Measurements from ENCODE around the gene ELMO3.

The ELMO3 gene

GRCh38 chr16:67169011-67169451 is 29.9 kb upstream of the ELMO3 start:
- Histone ChIP-seq H3K9me3 (ENCODE audit: control insufficient read depth, insufficient read depth, low read length) (no peaks in the 10 kb centered on the region), H3K4me2 (ENCODE audit: low read length) (no peak overlapping the region), H3K4me3 (ENCODE audit: low read length) (no peak overlapping the region), H3K9me2 (replicated peaks; ENCODE audit: control insufficient read depth, low read length) (no peaks in the 10 kb centered on the region), H3K27ac (ENCODE audit: low read depth, low read length) (no peak overlapping the region), H3K27me3 (ENCODE audit: control insufficient read depth, low read length) (peaks cover 60% of the 10 kb centered on the region), H3K79me2 (ENCODE audit: control insufficient read depth, low read length) (no peaks in the 10 kb centered on the region), H3K4me1 (ENCODE audit: control insufficient read depth, low read length) (peaks cover 20% of the 10 kb centered on the region), H3F3A (ENCODE audit: control insufficient read depth, insufficient read depth) (no peaks in the 10 kb centered on the region), H3K36me3 (ENCODE audit: control insufficient read depth, low read length) (no peaks in the 10 kb centered on the region), H4K20me1 (ENCODE audit: control insufficient read depth, insufficient read depth, low read depth, low read length) (no peaks in the 10 kb centered on the region)
- TF ChIP-seq EZH2phosphoT487 (IDR thresholded peaks at IDR 0.05; ENCODE audit: borderline replicate concordance, low read length), result no peak
- no peak for TF ChIP-seq CTCF (IDR thresholded peaks at IDR 0.05; ENCODE audit: low read depth, low read length, poor library complexity, severe bottlenecking)

- no peak overlapping the region for H3K27ac ChIP-seq (ENCODE audit: low read depth, low read length)
Measured at GRCh38 chr16:67169642-67170167, 29.2 kb upstream of the ELMO3 start.

GRCh38 chr16:67170168-67170948 is 28.6 kb upstream of the ELMO3 start, which contains the start of gene NOL3:
TSS of gene NOL3 (plus strand) at chr16:67170538.
- no peaks in the 10 kb centered on the region; the same call in 1 of the 2 replicates for H3F3A ChIP-seq (ENCODE audit: control insufficient read depth, insufficient read depth)
- no peaks in the 10 kb centered on the region for H3K9me3 ChIP-seq (ENCODE audit: control insufficient read depth, insufficient read depth, low read length)
- H3K9me2 ChIP-seq (replicated peaks; ENCODE audit: control insufficient read depth, low read length), result no peaks in the 10 kb centered on the region
- H3K79me2 ChIP-seq (ENCODE audit: control insufficient read depth, low read length), result no peaks in the 10 kb centered on the region
- H3K36me3 ChIP-seq (ENCODE audit: control insufficient read depth, low read length), result no peaks in the 10 kb centered on the region
- peaks cover 24% of the 10 kb centered on the region for H3K4me1 ChIP-seq (ENCODE audit: control insufficient read depth, low read length)
- peak within 1 kb of the TSS; percentile 49 for H3K4me2 ChIP-seq (ENCODE audit: low read length)
- H3K27me3 ChIP-seq (ENCODE audit: control insufficient read depth, low read length), result peaks cover 61% of the 10 kb centered on the region
- peak within 1 kb of the TSS; percentile 32 for H3K4me3 ChIP-seq (ENCODE audit: low read length)
- no peaks in the 10 kb centered on the region for H4K20me1 ChIP-seq (ENCODE audit: control insufficient read depth, insufficient read depth, low read depth, low read length)
- no peak within 1 kb of the TSS for H3K27ac ChIP-seq (ENCODE audit: low read depth, low read length)
- TF ChIP-seq EZH2phosphoT487 (IDR thresholded peaks at IDR 0.05; ENCODE audit: borderline replicate concordance, low read length) (peak; percentile 70; the same call in 1 of the 2 replicates), CTCF (IDR thresholded peaks at IDR 0.05; ENCODE audit: low read depth, low read length, poor library complexity, severe bottlenecking) (no peak)

More at GRCh38 chr16:67169642-67170167, 29.2 kb upstream of the ELMO3 start:
- no peaks in the 10 kb centered on the region for H3K36me3 ChIP-seq (ENCODE audit: control insufficient read depth, low read length)
- H3K9me2 ChIP-seq (replicated peaks; ENCODE audit: control insufficient read depth, low read length), result no peaks in the 10 kb centered on the region
- H3K79me2 ChIP-seq (ENCODE audit: control insufficient read depth, low read length), result no peaks in the 10 kb centered on the region
- TF ChIP-seq EZH2phosphoT487 (IDR thresholded peaks at IDR 0.05; ENCODE audit: borderline replicate concordance, low read length) (peak; percentile 95; the same call in 1 of the 2 replicates), CTCF (IDR thresholded peaks at IDR 0.05; ENCODE audit: low read depth, low read length, poor library complexity, severe bottlenecking) (peak; percentile 82)
- no peaks in the 10 kb centered on the region for H3F3A ChIP-seq (ENCODE audit: control insufficient read depth, insufficient read depth)
- H3K4me3 ChIP-seq (ENCODE audit: low read length), result peak overlapping the region; percentile 32; the same call in 1 of the 2 replicates
- no peaks in the 10 kb centered on the region for H3K9me3 ChIP-seq (ENCODE audit: control insufficient read depth, insufficient read depth, low read length)
- peaks cover 61% of the 10 kb centered on the region for H3K27me3 ChIP-seq (ENCODE audit: control insufficient read depth, low read length)
- no peaks in the 10 kb centered on the region for H4K20me1 ChIP-seq (ENCODE audit: control insufficient read depth, insufficient read depth, low read depth, low read length)
- peak overlapping the region; percentile 49 for H3K4me2 ChIP-seq (ENCODE audit: low read length)
- H3K4me1 ChIP-seq (ENCODE audit: control insufficient read depth, low read length), result peaks cover 24% of the 10 kb centered on the region
